Chondrocyte (in vitro differentiated cells): ENCODE data around the gene SEC31A. TPM values are rescaled to one million over a fixed set of nuclear protein-coding genes. Genes with fewer than 3 reads are reported as not detected.
"Not testable (repeated sequence)": the region's sequence is repeated elsewhere in the genome, so short reads cannot be mapped to it uniquely, and the experiment has no call there.

ENCODE experiments used
- DNase-seq: peaks from one replicate; pipeline ENCODE4 v3.0.0; 2021; ENCODE audit warnings: mixed read lengths, low spot score
- H3K27ac Mint-ChIP-seq: one replicate; pipeline ENCODE4 v1.8.0; 2021; ENCODE audit warnings: mild to moderate bottlenecking, moderate library complexity, mixed read lengths; ENCODE audit not compliant: unreplicated experiment
- H3K27me3 Mint-ChIP-seq: 2 replicates; pipeline ENCODE4 v1.8.0; 2021; ENCODE audit warnings: low read depth, mixed read lengths
- H3K36me3 Mint-ChIP-seq: 2 replicates; pipeline ENCODE4 v1.8.0; 2021; ENCODE audit warnings: low read depth, mixed read lengths
- H3K4me1 Mint-ChIP-seq: 2 replicates; pipeline ENCODE4 v1.8.0; 2021; ENCODE audit warnings: low read depth, mild to moderate bottlenecking, mixed read lengths
- H3K4me3 Mint-ChIP-seq: one replicate; pipeline ENCODE4 v1.8.0; 2021; ENCODE audit warnings: mild to moderate bottlenecking, moderate library complexity, mixed read lengths; ENCODE audit not compliant: unreplicated experiment
- H3K9me3 Mint-ChIP-seq: 2 replicates; pipeline ENCODE4 v1.8.0; 2021; ENCODE audit warnings: low read depth, mixed read lengths
- CTCF ChIP-seq: fragments of 200-600 bp; sonication (generic); IDR thresholded peaks from 2 replicates; pipeline ENCODE4 v1.5.0; 2021; ENCODE audit warnings: antibody characterized with exemption, mild to moderate bottlenecking, moderate library complexity
- total RNA-seq: library from RNA; stranded (reverse); gene quantifications from 3 replicates; pipeline ENCODE4 v1.2.1, GENCODE V29; 2021

SEC31A gene
- total RNA-seq, 1 donor from 2014 or later, result 421 TPM

GRCh38 chr4:82921795-82922194, 30.8 kb upstream of the SEC31A start:
- H3K36me3 Mint-ChIP-seq, result peaks cover 5% of the 10 kb centered on the region
- no peaks in the 10 kb centered on the region for H3K27me3 Mint-ChIP-seq
- no peaks in the 10 kb centered on the region for H3K9me3 Mint-ChIP-seq
- no peak for DNase-seq
- no peak overlapping the region for H3K27ac Mint-ChIP-seq
- no peak overlapping the region for H3K4me3 Mint-ChIP-seq
- H3K4me1 Mint-ChIP-seq, result no peaks in the 10 kb centered on the region
- no peak for TF ChIP-seq CTCF

DNA sequence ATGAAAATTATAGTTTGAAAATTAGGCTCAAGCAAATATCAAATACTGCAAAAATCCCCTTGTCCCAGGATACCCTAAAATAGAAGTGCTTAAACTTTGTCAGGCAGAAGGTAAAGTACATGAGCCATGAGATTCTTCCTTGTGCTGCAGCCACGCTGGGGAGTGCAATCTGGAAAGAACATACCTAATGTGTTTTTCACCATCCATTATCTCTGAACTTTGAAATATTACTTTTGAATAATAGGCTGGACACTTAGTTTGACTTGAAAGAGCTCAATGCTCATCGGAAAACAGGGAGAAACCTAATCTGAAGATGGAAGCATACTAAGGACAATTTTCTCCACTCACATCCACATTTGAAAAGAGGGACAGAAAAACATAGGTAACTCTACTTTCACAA, 28.4 kb upstream of the SEC31A start:
- no peak for TF ChIP-seq CTCF
- Mint-ChIP-seq H3K27me3 (no peaks in the 10 kb centered on the region), H3K9me3 (no peaks in the 10 kb centered on the region), H3K27ac (no peak overlapping the region), H3K4me3 (no peak overlapping the region), H3K4me1 (no peaks in the 10 kb centered on the region), H3K36me3 (peaks cover 5% of the 10 kb centered on the region)
- no peak for DNase-seq

GRCh38 chr4:82918091-82918490, 27.1 kb upstream of the SEC31A start:
- Mint-ChIP-seq H3K27me3 (no peaks in the 10 kb centered on the region), H3K9me3 (no peaks in the 10 kb centered on the region), H3K36me3 (peaks cover 6% of the 10 kb centered on the region), H3K4me1 (no peaks in the 10 kb centered on the region), H3K27ac (no peak overlapping the region), H3K4me3 (no peak overlapping the region)
- DNase-seq, result no peak
- no peak for TF ChIP-seq CTCF

DNA sequence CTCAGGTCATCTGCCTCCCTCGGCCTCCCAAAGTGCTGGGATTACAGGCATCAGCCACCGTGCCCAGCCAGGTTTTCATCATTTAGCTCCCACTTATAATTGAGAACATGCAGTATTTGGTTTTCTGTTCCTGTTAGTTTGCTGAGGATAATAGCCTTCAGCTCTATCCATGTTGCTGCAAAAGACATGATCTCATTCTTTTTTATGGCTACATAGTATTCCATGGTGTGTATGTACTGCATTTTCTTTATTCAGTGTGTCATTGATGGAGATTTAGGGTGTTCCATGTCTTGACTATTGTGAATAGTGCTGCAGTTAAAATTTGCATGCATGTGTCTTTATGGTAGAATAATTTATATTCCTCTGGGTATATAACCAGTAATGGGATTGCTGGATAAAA, 23.0 kb upstream of the SEC31A start:
- H3K4me1 Mint-ChIP-seq, H3K4me3 Mint-ChIP-seq, DNase-seq, H3K27me3 Mint-ChIP-seq, H3K9me3 Mint-ChIP-seq, H3K27ac Mint-ChIP-seq: not testable (repeated sequence)
- H3K36me3 Mint-ChIP-seq, result peaks cover 12% of the 10 kb centered on the region

GRCh38 chr4:82913305-82913704, 22.4 kb upstream of the SEC31A start:
- no peaks in the 10 kb centered on the region for H3K9me3 Mint-ChIP-seq
- peaks cover 11% of the 10 kb centered on the region for H3K36me3 Mint-ChIP-seq
- no peak for TF ChIP-seq CTCF
- no peaks in the 10 kb centered on the region for H3K27me3 Mint-ChIP-seq
- no peak overlapping the region for H3K4me3 Mint-ChIP-seq
- no peak for DNase-seq
- no peak overlapping the region for H3K27ac Mint-ChIP-seq
- H3K4me1 Mint-ChIP-seq, result no peaks in the 10 kb centered on the region

- Mint-ChIP-seq H3K9me3 (no peaks in the 10 kb centered on the region), H3K36me3 (peaks cover 7% of the 10 kb centered on the region), H3K4me1 (peaks cover 4% of the 10 kb centered on the region), H3K4me3 (no peak overlapping the region), H3K27ac (no peak overlapping the region), H3K27me3 (no peaks in the 10 kb centered on the region)
- TF ChIP-seq CTCF, result no peak
- DNase-seq, result no peak
Observed at GRCh38 chr4:82909326-82909725, 18.4 kb upstream of the SEC31A start.
